RWPE2 (cell line): Measurements from ENCODE around the gene ELFN2.

Experiments used
- ATAC-seq: fragments of 200-7000 bp; cut with Tn5 transposase; 3 replicates; pipeline ENCODE4 v1.9.1; 2021; ENCODE audit warnings: low read depth
- DNase-seq: peaks from one replicate; pipeline ENCODE4 v3.0.0-alpha.2; 2020; ENCODE audit warnings: low spot score
- H3K27ac ChIP-seq: fragments of 450-650 bp; 2 replicates; pipeline ENCODE4 v1.5.1; 2017; ENCODE audit warnings: mild to moderate bottlenecking; ENCODE audit not compliant: poor library complexity, severe bottlenecking
- H3K27me3 ChIP-seq: fragments of 250-450 bp; sonication (Bioruptor Pico); 2 replicates; pipeline ENCODE4 v1.5.1; 2021; ENCODE audit warnings: mild to moderate bottlenecking, moderate library complexity; ENCODE audit not compliant: insufficient read depth, poor library complexity, severe bottlenecking
- H3K36me3 ChIP-seq: fragments of 250-450 bp; sonication (Bioruptor Pico); 2 replicates; pipeline ENCODE4 v1.5.1; 2020; ENCODE audit warnings: low read depth, mild to moderate bottlenecking, moderate library complexity
- H3K4me1 ChIP-seq: fragments of 250-450 bp; sonication (Bioruptor Pico); 2 replicates; pipeline ENCODE4 v1.5.1; 2021; ENCODE audit warnings: mild to moderate bottlenecking, moderate library complexity; ENCODE audit not compliant: insufficient read depth, poor library complexity, severe bottlenecking
- H3K4me3 ChIP-seq: fragments of 250-450 bp; sonication (Bioruptor Pico); 2 replicates; pipeline ENCODE4 v1.5.1; 2021; ENCODE audit warnings: mild to moderate bottlenecking, moderate library complexity; ENCODE audit not compliant: severe bottlenecking
- H3K9me3 ChIP-seq: fragments of 250-450 bp; sonication (Bioruptor Pico); 2 replicates; pipeline ENCODE4 v1.5.1; 2021; ENCODE audit warnings: mild to moderate bottlenecking, moderate library complexity; ENCODE audit not compliant: severe bottlenecking
- TF ChIP-seq, protein P1 (sequence below): fragments of 450-650 bp; IDR thresholded peaks from one replicate; pipeline ENCODE4 v1.5.1; 2017; ENCODE audit warnings: mild to moderate bottlenecking, moderate library complexity; ENCODE audit not compliant: poor library complexity, severe bottlenecking

The ELFN2 gene

DNA sequence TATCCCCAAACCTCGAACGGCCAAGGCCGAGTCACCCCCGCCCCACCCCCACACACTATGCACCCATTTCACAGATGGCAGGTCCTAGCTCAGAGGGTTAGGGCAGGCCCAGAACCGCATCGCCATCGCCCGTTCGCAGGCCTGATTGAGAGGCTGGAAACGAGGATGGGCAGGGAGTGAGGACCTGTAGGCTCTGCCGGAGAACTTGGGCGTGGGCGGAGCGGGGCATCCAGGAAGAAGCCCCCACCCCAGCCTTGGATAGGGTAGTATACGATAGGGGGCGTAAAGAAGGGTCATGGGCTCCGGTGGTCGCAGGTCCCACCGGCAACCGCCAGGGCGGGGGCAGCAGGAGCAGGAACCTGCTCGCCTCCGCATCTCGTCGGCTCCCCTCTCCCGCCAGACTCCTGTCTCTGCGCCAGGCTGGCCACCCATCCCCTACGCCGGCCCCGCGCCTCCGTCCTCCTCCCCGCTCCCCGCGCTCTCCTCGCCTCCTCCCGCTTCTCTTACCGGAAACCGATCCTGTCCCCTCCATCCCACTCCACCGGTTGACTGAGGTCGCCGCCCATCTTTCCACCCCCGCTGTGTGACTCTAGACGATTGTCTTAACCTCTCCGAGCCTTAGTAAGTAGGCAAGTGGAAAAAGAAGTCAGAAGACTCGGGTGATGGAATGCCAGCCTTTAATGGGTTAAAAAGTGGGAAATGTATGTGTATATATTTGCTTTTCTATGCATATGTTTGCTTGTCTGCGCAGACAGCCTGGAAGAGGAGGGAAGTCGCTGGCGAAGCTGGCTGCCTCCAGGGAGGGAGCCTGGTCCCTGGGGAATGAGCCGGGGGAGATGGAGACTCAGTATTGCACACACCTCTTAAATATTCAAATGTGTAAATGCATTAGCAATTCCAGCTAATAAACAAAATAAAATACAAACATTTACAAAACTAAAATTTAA lies 92.1 kb downstream of the ELFN2 start:
- H3K9me3 ChIP-seq: no peaks in the 10 kb centered on the region
- no peak for ATAC-seq
- peaks cover 27% of the 10 kb centered on the region for H3K4me1 ChIP-seq
- H3K27me3 ChIP-seq: no peaks in the 10 kb centered on the region
- no peak overlapping the region for H3K27ac ChIP-seq
- no peaks in the 10 kb centered on the region for H3K36me3 ChIP-seq
- TF ChIP-seq, protein P1, sequence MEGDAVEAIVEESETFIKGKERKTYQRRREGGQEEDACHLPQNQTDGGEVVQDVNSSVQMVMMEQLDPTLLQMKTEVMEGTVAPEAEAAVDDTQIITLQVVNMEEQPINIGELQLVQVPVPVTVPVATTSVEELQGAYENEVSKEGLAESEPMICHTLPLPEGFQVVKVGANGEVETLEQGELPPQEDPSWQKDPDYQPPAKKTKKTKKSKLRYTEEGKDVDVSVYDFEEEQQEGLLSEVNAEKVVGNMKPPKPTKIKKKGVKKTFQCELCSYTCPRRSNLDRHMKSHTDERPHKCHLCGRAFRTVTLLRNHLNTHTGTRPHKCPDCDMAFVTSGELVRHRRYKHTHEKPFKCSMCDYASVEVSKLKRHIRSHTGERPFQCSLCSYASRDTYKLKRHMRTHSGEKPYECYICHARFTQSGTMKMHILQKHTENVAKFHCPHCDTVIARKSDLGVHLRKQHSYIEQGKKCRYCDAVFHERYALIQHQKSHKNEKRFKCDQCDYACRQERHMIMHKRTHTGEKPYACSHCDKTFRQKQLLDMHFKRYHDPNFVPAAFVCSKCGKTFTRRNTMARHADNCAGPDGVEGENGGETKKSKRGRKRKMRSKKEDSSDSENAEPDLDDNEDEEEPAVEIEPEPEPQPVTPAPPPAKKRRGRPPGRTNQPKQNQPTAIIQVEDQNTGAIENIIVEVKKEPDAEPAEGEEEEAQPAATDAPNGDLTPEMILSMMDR: no peak
- DNase-seq: no peak
- no peak overlapping the region for H3K4me3 ChIP-seq

DNA sequence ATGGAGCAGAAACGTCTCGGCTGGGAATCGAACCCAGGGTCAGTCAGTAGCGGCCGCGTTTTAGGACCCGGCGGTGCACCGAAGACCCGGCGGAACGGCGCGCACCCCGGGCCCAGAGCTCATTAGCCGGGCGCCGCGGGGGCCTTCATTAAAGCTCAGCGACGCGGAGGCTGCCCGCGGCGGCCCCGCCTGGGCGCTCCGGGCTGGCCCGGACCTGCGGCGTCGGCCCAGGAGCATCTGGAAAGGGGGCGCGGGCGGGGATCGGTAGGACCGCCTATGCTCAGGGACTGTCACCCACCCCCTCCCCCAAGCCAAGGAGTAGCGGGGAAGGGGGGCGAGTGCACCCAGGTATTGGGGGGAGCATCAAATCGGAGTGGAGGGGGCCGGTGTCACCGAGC lies 92.8 kb downstream of the ELFN2 start:
- H3K4me3 ChIP-seq: no peak overlapping the region
- H3K36me3 ChIP-seq: no peaks in the 10 kb centered on the region
- H3K4me1 ChIP-seq: peaks cover 30% of the 10 kb centered on the region
- no peaks in the 10 kb centered on the region for H3K9me3 ChIP-seq
- no peak overlapping the region for H3K27ac ChIP-seq
- TF ChIP-seq, protein P1: no peak
- DNase-seq (no peak), ATAC-seq (no peak)
- H3K27me3 ChIP-seq: no peaks in the 10 kb centered on the region

DNA sequence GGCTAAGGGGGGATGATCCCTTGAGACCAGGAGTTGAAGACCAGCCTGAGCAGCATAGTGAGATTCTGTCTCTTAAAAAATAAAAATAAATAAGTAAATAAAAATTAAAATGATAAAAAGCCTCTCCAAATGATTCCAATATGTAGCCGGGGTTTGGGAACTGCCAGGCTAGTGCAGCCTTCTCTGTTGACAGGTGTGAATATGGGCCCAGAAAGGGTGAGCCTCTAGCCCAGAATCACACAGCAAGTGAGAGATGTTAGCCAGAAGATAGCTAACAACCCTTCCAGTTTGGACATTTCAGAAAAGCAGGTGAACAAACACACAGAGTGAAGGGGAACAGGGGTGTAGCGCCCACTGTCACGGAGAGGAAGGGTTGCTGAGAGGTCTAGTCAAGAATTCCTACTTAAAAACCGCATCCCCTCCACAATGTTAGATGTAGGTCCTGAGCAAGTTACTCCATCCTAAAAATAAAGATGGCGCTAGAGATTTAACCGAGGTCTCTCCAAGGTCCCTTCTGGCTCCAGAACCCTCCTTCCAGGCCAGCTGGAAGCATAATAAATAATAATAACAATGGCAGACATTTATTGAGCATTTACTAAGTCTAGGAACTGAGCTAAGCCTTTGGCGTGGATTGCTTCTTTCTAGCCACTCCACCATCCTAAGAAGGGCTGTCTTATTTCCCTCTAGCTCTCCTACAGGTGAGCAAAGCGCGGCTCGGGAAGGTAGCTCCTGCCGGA lies 93.4 kb downstream of the ELFN2 start:
- H3K27me3 ChIP-seq: no peaks in the 10 kb centered on the region
- no peaks in the 10 kb centered on the region for H3K36me3 ChIP-seq
- no peaks in the 10 kb centered on the region for H3K9me3 ChIP-seq
- H3K4me3 ChIP-seq: no peak overlapping the region
- TF ChIP-seq, protein P1: no peak
- no peak for DNase-seq
- no peak for ATAC-seq
- H3K4me1 ChIP-seq: peaks cover 35% of the 10 kb centered on the region
- H3K27ac ChIP-seq: no peak overlapping the region

DNA sequence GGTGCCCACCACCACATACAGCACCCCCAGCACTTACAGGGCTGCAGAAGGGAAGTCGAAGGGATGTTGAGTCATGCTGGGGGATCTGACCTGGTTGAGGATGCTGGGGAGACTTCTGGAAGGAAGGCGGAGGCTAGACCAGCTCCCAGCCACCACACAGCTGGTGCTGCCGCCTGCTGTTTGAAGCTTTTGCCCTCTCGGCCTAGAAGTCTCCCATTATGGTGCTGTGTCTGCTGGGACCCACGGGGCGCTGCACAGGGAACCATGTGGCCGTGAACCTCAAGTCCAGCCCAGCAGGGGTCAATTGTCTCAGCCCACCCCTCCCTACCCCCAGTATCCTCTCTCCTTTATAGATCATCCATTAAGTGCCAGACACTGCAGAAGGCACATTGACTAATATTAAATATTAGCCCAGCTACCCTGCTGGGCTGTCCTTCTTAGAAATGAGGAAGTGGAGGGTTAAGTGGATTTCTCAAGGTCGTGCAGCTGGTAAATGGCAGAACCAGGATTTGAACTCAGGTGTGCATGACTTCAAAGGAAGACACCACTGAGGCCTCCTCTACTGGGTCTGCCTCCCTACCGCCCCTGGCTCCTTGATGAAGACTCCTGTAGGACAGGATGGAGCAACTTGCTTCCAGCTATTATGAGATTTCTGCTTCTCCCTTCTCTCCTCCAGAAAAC lies 95.3 kb downstream of the ELFN2 start:
- Histone ChIP-seq H3K27ac (peak overlapping the region; percentile 97), H3K36me3 (no peaks in the 10 kb centered on the region), H3K27me3 (no peaks in the 10 kb centered on the region), H3K4me3 (no peak overlapping the region), H3K4me1 (peaks cover 41% of the 10 kb centered on the region), H3K9me3 (peaks cover 6% of the 10 kb centered on the region)
- TF ChIP-seq, protein P1: no peak
- DNase-seq (no peak), ATAC-seq (no peak)
